ENCODE results near the gene OTUD4. TPM values are rescaled to one million over a fixed set of nuclear protein-coding genes. Genes with fewer than 3 reads are reported as not detected.
A peak's percentile ranks its signal among the peaks of the same experiment; 100 is the strongest.

Gene OTUD4
- total RNA-seq, 1 donor from 2014 or later, result 43.1 TPM

DNA sequence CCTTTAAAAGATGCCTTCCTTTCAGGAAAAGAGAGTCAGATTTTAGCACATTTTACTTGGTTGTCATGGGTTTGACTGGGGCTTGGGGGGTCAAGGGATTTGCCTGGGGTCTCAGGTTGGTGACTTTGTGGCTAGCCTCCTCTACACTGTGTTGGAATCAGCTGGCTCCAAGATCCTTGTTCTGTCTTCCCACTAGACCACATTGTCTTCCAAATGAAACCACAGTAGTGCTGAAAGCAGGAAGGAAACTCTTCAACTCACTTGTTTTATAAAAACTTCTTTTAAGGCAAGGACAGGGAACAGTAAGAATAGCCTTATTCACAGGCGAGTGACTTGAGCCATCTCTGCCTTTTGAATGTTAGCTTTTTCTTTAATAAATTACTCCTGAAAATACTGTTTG is 37.0 kb upstream of the OTUD4 start:
- Mint-ChIP-seq H3K9me3 (ENCODE audit: unreplicated experiment) (no peaks in the 10 kb centered on the region), H3K27ac (ENCODE audit: unreplicated experiment) (peak overlapping the region; percentile 3), H3K4me3 (ENCODE audit: unreplicated experiment) (no peak overlapping the region), H3K36me3 (ENCODE audit: low read depth, unreplicated experiment) (no peaks in the 10 kb centered on the region), H3K4me1 (ENCODE audit: unreplicated experiment) (peaks cover 12% of the 10 kb centered on the region), H3K27me3 (ENCODE audit: unreplicated experiment) (peaks cover 1% of the 10 kb centered on the region)
- DNase-seq (ENCODE audit: low spot score), result no peak
- TF ChIP-seq CTCF (IDR thresholded peaks at IDR 0.05; ENCODE audit: unreplicated experiment), result no peak

DNA sequence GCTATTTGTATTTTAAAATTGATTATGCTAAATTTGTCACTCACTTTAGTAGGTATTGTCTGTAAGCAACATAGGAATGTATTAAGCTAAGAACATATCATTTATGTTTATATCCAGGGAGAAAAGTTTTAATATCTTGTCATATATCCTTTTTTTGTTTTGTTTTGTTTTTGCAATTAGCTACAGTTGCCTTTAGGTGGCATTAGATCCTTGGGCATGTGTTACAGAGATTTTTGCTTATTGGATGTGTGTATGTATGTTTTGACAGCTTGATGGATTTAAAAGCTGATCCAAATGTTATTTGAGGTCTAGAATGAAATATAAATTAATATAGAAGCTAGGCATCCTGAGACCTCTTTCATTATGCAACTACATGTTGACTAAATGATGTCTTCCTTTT is 36.1 kb upstream of the OTUD4 start:
- H3K36me3 Mint-ChIP-seq (ENCODE audit: low read depth, unreplicated experiment), result no peaks in the 10 kb centered on the region
- peaks cover 12% of the 10 kb centered on the region for H3K4me1 Mint-ChIP-seq (ENCODE audit: unreplicated experiment)
- H3K4me3 Mint-ChIP-seq (ENCODE audit: unreplicated experiment), result no peak overlapping the region
- no peak overlapping the region for H3K27ac Mint-ChIP-seq (ENCODE audit: unreplicated experiment)
- no peaks in the 10 kb centered on the region for H3K9me3 Mint-ChIP-seq (ENCODE audit: unreplicated experiment)
- TF ChIP-seq CTCF (IDR thresholded peaks at IDR 0.05; ENCODE audit: unreplicated experiment), result no peak
- peaks cover 1% of the 10 kb centered on the region for H3K27me3 Mint-ChIP-seq (ENCODE audit: unreplicated experiment)
- no peak for DNase-seq (ENCODE audit: low spot score)

GRCh38 chr4:145213245-145213644 is 32.9 kb upstream of the OTUD4 start:
- no peak for DNase-seq (ENCODE audit: low spot score)
- H3K9me3 Mint-ChIP-seq (ENCODE audit: unreplicated experiment), result no peaks in the 10 kb centered on the region
- no peak overlapping the region for H3K27ac Mint-ChIP-seq (ENCODE audit: unreplicated experiment)
- H3K4me3 Mint-ChIP-seq (ENCODE audit: unreplicated experiment), result no peak overlapping the region
- no peaks in the 10 kb centered on the region for H3K27me3 Mint-ChIP-seq (ENCODE audit: unreplicated experiment)
- no peaks in the 10 kb centered on the region for H3K36me3 Mint-ChIP-seq (ENCODE audit: low read depth, unreplicated experiment)
- no peak for TF ChIP-seq CTCF (IDR thresholded peaks at IDR 0.05; ENCODE audit: unreplicated experiment)
- H3K4me1 Mint-ChIP-seq (ENCODE audit: unreplicated experiment), result peaks cover 9% of the 10 kb centered on the region

DNA sequence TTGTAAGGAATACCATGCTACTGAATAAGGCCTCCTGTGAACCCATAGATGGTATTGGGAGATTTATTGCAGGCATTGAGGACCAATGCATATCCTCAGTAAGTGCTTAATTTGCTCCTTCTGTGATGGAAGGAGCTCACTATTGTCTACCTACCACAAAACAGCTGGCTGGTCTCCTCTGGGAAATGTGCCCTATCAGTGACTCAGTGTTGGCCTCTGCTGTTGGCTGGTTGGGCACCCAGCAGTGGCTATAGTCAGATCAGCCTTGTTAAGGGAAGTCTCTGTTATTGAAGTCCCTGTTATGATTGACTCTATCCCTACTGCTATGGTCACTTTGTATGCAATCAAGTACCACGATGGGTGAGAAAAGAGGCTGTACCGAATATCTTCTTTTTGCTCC is 27.5 kb upstream of the OTUD4 start:
- no peaks in the 10 kb centered on the region for H3K4me1 Mint-ChIP-seq (ENCODE audit: unreplicated experiment)
- H3K4me3 Mint-ChIP-seq (ENCODE audit: unreplicated experiment), result no peak overlapping the region
- no peaks in the 10 kb centered on the region for H3K36me3 Mint-ChIP-seq (ENCODE audit: low read depth, unreplicated experiment)
- TF ChIP-seq CTCF (IDR thresholded peaks at IDR 0.05; ENCODE audit: unreplicated experiment), result no peak
- no peaks in the 10 kb centered on the region for H3K9me3 Mint-ChIP-seq (ENCODE audit: unreplicated experiment)
- no peaks in the 10 kb centered on the region for H3K27me3 Mint-ChIP-seq (ENCODE audit: unreplicated experiment)
- DNase-seq (ENCODE audit: low spot score), result no peak
- H3K27ac Mint-ChIP-seq (ENCODE audit: unreplicated experiment), result no peak overlapping the region

DNA sequence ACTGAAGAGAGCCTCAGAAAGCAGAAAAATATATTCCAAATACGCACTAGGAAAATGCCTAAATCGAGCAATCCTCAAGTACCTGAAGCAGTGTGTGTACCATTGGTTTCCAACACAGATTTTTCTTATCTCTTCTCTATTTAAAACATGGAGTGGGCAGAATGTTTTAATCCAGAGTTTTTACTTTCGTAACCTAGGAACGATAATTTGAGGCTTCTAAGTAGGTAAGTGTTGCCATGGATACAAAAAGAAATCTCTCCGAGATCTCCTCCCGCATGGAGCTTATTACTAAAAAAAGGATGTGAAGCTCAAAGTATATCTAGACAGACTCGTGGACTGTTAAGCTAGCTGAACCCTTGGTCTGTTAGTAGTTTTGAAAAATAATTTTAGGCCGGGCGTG is 23.0 kb upstream of the OTUD4 start:
- DNase-seq (ENCODE audit: low spot score), result no peak
- Mint-ChIP-seq H3K4me3 (ENCODE audit: unreplicated experiment) (no peak overlapping the region), H3K36me3 (ENCODE audit: low read depth, unreplicated experiment) (no peaks in the 10 kb centered on the region), H3K9me3 (ENCODE audit: unreplicated experiment) (no peaks in the 10 kb centered on the region), H3K27ac (ENCODE audit: unreplicated experiment) (no peak overlapping the region), H3K4me1 (ENCODE audit: unreplicated experiment) (no peaks in the 10 kb centered on the region), H3K27me3 (ENCODE audit: unreplicated experiment) (no peaks in the 10 kb centered on the region)
- no peak for TF ChIP-seq CTCF (IDR thresholded peaks at IDR 0.05; ENCODE audit: unreplicated experiment)
